Neural cell (in vitro differentiated cells): ENCODE measurements around the gene METAP1D. TPM values are rescaled to one million over a fixed set of nuclear protein-coding genes. Genes with fewer than 3 reads are reported as not detected.

ENCODE experiments used
- H2AFZ ChIP-seq: fragments of 200-600, 300-800 bp; sonication (generic), shearing (Covaris generic); 2 replicates; pipeline ENCODE4 v1.6.0; 2014; ENCODE audit warnings: low read depth, mild to moderate bottlenecking, antibody characterized with exemption, low read length, moderate library complexity
- H3F3A ChIP-seq: fragments of 200-600 bp; shearing (Covaris generic); 2 replicates; pipeline ENCODE4 v1.6.1; 2016; ENCODE audit warnings: mild to moderate bottlenecking, moderate library complexity, mixed read lengths, antibody characterized with exemption, low read length; ENCODE audit not compliant: insufficient read depth, poor library complexity, severe bottlenecking
- H3K27ac ChIP-seq: fragments of 200-600, 300-800 bp; sonication (generic), shearing (Covaris generic); 2 replicates; pipeline ENCODE4 v1.5.1; 2014; ENCODE audit warnings: mild to moderate bottlenecking, low read length, moderate library complexity
- H3K27me3 ChIP-seq: fragments of 300-800, 200-600 bp; sonication (generic), shearing (Covaris generic); 2 replicates; pipeline ENCODE4 v1.6.0; 2014; ENCODE audit warnings: mild to moderate bottlenecking, low read depth, low read length, moderate library complexity; ENCODE audit not compliant: insufficient read depth
- H3K36me3 ChIP-seq: fragments of 300-800, 200-600 bp; sonication (generic), shearing (Covaris generic); 2 replicates; pipeline ENCODE4 v1.5.1; 2014; ENCODE audit warnings: mild to moderate bottlenecking, antibody characterized with exemption, low read length, moderate library complexity; ENCODE audit not compliant: insufficient read depth
- H3K4me2 ChIP-seq: fragments of 300-800, 200-600 bp; sonication (generic), shearing (Covaris generic); 2 replicates; pipeline ENCODE4 v1.6.0; 2014; ENCODE audit warnings: mild to moderate bottlenecking, low read length
- H3K4me3 ChIP-seq: fragments of 300-800, 200-600 bp; sonication (generic), shearing (Covaris generic); 2 replicates; pipeline ENCODE4 v1.5.1; 2014; ENCODE audit warnings: mild to moderate bottlenecking, low read length, moderate library complexity
- H3K79me2 ChIP-seq: fragments of 200-600 bp; shearing (Covaris generic); replicated peaks from 2 replicates; pipeline ENCODE4 v1.6.0; 2014; ENCODE audit warnings: mild to moderate bottlenecking, low read length, moderate library complexity; ENCODE audit not compliant: insufficient read depth
- H3K9ac ChIP-seq: fragments of 300-800, 200-600 bp; sonication (generic), shearing (Covaris generic); 2 replicates; pipeline ENCODE4 v1.6.1; 2016; ENCODE audit warnings: mild to moderate bottlenecking, low read length, mixed read lengths
- H3K9me2 ChIP-seq: fragments of 200-600 bp; shearing (Covaris generic); 2 replicates; pipeline ENCODE4 v1.6.1; 2016; ENCODE audit warnings: mild to moderate bottlenecking, low read length, mixed read lengths; ENCODE audit not compliant: insufficient read depth
- H3K9me3 ChIP-seq: fragments of 200-600, 300-800 bp; sonication (generic), shearing (Covaris generic); 2 replicates; pipeline ENCODE4 v1.6.1; 2016; ENCODE audit warnings: mild to moderate bottlenecking, mixed run types, low read length, moderate library complexity, mixed read lengths
- H4K20me1 ChIP-seq: fragments of 200-600 bp; shearing (Covaris generic); 2 replicates; pipeline ENCODE4 v1.6.1; 2016; ENCODE audit warnings: mild to moderate bottlenecking, mixed run types; ENCODE audit not compliant: insufficient read depth
- CTCF ChIP-seq: fragments of 450-650 bp; IDR thresholded peaks from 2 replicates; pipeline ENCODE4 v1.5.1; 2014; ENCODE audit warnings: antibody characterized with exemption, mild to moderate bottlenecking, moderate library complexity; ENCODE audit not compliant: poor library complexity, severe bottlenecking
- EP300 ChIP-seq: fragments of 450-650 bp; conservative IDR thresholded peaks from 2 replicates; pipeline ENCODE4 v1.6.1; 2014; ENCODE audit warnings: antibody characterized with exemption, mild to moderate bottlenecking, moderate library complexity; ENCODE audit not compliant: poor library complexity, severe bottlenecking
- EZH2 ChIP-seq: fragments of 200-600, 300-800 bp; shearing (Covaris generic), sonication (generic); IDR thresholded peaks from 2 replicates; pipeline ENCODE4 v1.6.1; 2014; ENCODE audit warnings: antibody characterized with exemption, low read length, borderline replicate concordance, mild to moderate bottlenecking; ENCODE audit not compliant: insufficient read depth, poor library complexity, severe bottlenecking
- MXI1 ChIP-seq: fragments of 450-650 bp; conservative IDR thresholded peaks from 2 replicates; pipeline ENCODE4 v1.6.1; 2014; ENCODE audit warnings: antibody characterized with exemption, mild to moderate bottlenecking; ENCODE audit not compliant: poor library complexity, severe bottlenecking
- POLR2AphosphoS5 ChIP-seq: IDR thresholded peaks from 2 replicates; pipeline ENCODE4 v1.6.1; 2012
- RAD21 ChIP-seq: fragments of 450-650 bp; conservative IDR thresholded peaks from 2 replicates; pipeline ENCODE4 v1.6.1; 2014; ENCODE audit warnings: antibody characterized with exemption, mild to moderate bottlenecking, moderate library complexity
- REST ChIP-seq: IDR thresholded peaks from 2 replicates; pipeline ENCODE4 v1.6.1; 2012; ENCODE audit warnings: borderline replicate concordance
- SMC3 ChIP-seq: fragments of 450-650 bp; conservative IDR thresholded peaks from 2 replicates; pipeline ENCODE4 v1.6.1; 2014; ENCODE audit warnings: antibody characterized with exemption, mild to moderate bottlenecking, moderate library complexity; ENCODE audit not compliant: poor library complexity
- TAF1 ChIP-seq: IDR thresholded peaks from 2 replicates; pipeline ENCODE4 v1.6.1; 2012; ENCODE audit warnings: low read depth
- polyA plus RNA-seq: library from polyadenylated mRNA; depleted of rRNA; stranded (reverse); fragments of >200 nt; gene quantifications from 2 replicates; pipeline ENCODE4 v1.2.3, GENCODE V29; 2014

The METAP1D gene
- polyA plus RNA-seq, 1 donor from 2014 or later: 5.4 TPM

- H3K27ac ChIP-seq: no peak overlapping the region
- H3K9ac ChIP-seq: no peak overlapping the region
- no peaks in the 10 kb centered on the region for H3K27me3 ChIP-seq
- no peaks in the 10 kb centered on the region for H3K36me3 ChIP-seq
- no peak overlapping the region for H2AFZ ChIP-seq
- no peaks in the 10 kb centered on the region for H3K9me2 ChIP-seq
- H3K79me2 ChIP-seq: no peaks in the 10 kb centered on the region
- no peak overlapping the region for H3K4me2 ChIP-seq
- no peak overlapping the region for H3K4me3 ChIP-seq
- no peaks in the 10 kb centered on the region for H3F3A ChIP-seq
- no peaks in the 10 kb centered on the region for H3K9me3 ChIP-seq
- TF ChIP-seq EP300: no peak
- no peak for TF ChIP-seq RAD21
- no peak for TF ChIP-seq MXI1
- no peak for TF ChIP-seq CTCF
- no peak for TF ChIP-seq SMC3
- TF ChIP-seq POLR2AphosphoS5: no peak
- TF ChIP-seq TAF1: no peak
- TF ChIP-seq REST: no peak
- TF ChIP-seq EZH2: no peak
- H4K20me1 ChIP-seq: no peaks in the 10 kb centered on the region
Measured at GRCh38 chr2:171986778-171987177, 13.0 kb upstream of the METAP1D start.

GRCh38 chr2:171991027-171991426, 8.7 kb upstream of the METAP1D start:
- H2AFZ ChIP-seq: no peak overlapping the region
- TF ChIP-seq CTCF: no peak
- no peak for TF ChIP-seq MXI1
- no peak for TF ChIP-seq POLR2AphosphoS5
- no peak for TF ChIP-seq EP300
- TF ChIP-seq TAF1: no peak
- TF ChIP-seq RAD21: no peak
- no peak for TF ChIP-seq SMC3
- no peak for TF ChIP-seq EZH2
- no peak for TF ChIP-seq REST

More at GRCh38 chr2:171991027-171991426, 8.7 kb upstream of the METAP1D start:
- Histone ChIP-seq H3K4me2 (no peak overlapping the region), H3K79me2 (no peaks in the 10 kb centered on the region), H3K4me3 (no peak overlapping the region), H3K27ac (no peak overlapping the region), H3K9me3 (no peaks in the 10 kb centered on the region), H3K9ac (no peak overlapping the region), H3K27me3 (no peaks in the 10 kb centered on the region), H3F3A (no peaks in the 10 kb centered on the region), H3K36me3 (no peaks in the 10 kb centered on the region), H4K20me1 (no peaks in the 10 kb centered on the region), H3K9me2 (no peaks in the 10 kb centered on the region)
